Middle frontal gyrus (tissue), 1 donor: ENCODE results near the gene NF2.
A peak's percentile ranks its signal among the peaks of the same experiment; 100 is the strongest.
"Not testable (repeated sequence)": the region's sequence is repeated elsewhere in the genome, so short reads cannot be mapped to it uniquely, and the experiment has no call there.

Source experiments
- DNase-seq: peaks from one replicate; pipeline ENCODE4 v3.0.0-alpha.2; 2015; ENCODE audit warnings: low spot score; ENCODE audit errors: extremely low spot score

Gene NF2

DNA sequence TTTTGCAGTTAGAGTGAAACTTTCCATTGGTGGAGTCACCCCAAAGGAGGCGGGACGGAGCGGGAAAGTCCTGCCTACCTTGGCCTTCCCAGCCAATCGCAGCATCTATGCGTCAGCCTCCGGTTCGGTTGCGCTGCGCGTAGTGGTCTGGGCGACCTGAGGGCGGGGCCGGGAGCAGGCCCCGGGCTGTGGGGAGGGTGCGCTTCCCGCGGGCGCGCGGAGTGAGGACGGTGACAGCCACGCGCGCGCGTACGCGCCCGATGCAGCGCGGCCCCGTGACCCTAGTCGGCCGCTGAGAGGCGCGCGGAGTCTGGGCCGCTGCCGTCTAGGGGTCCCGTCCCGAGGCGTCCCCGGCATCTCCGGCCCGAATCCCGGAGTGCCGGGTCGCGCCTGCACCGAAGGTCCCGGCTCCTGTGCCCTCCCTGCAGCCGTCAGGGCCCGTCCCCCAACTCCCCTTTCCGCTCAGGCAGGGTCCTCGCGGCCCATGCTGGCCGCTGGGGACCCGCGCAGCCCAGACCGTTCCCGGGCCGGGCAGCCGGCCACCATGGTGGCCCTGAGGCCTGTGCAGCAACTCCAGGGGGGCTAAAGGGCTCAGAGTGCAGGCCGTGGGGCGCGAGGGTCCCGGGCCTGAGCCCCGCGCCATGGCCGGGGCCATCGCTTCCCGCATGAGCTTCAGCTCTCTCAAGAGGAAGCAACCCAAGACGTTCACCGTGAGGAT, at the start of gene NF2:
NF2 (plus strand) TSS at position 276 of the 718 bp plus-strand sequence; CDS start at position 642, 366 bp downstream.
- DNase-seq, result peak; percentile 99

- no peak for DNase-seq
Measured at GRCh38 chr22:29555065-29555644, 48.3 kb upstream of the NF2 start.

- DNase-seq, result no peak
Measured at GRCh38 chr22:29559030-29559429, 44.4 kb upstream of the NF2 start.

DNA sequence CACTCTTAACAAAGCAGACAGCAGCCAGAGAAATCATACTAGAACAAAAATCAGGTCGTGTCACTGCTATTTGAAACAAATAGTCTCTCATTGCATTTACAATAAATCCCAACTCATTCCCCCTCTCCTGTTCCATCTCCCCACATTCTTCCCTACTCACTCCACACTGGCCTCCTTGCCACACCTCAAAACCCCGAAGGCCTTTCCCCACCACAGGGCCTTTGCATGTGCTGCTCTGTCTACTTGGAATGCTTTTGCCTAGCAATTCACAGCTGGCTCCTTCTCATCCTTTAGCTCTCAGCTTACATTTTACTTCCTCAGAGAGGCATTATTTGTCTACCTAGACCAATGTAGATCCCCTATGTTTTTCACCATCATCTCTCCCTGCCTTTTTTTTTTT, 43.6 kb upstream of the NF2 start:
- DNase-seq, result no peak

DNA sequence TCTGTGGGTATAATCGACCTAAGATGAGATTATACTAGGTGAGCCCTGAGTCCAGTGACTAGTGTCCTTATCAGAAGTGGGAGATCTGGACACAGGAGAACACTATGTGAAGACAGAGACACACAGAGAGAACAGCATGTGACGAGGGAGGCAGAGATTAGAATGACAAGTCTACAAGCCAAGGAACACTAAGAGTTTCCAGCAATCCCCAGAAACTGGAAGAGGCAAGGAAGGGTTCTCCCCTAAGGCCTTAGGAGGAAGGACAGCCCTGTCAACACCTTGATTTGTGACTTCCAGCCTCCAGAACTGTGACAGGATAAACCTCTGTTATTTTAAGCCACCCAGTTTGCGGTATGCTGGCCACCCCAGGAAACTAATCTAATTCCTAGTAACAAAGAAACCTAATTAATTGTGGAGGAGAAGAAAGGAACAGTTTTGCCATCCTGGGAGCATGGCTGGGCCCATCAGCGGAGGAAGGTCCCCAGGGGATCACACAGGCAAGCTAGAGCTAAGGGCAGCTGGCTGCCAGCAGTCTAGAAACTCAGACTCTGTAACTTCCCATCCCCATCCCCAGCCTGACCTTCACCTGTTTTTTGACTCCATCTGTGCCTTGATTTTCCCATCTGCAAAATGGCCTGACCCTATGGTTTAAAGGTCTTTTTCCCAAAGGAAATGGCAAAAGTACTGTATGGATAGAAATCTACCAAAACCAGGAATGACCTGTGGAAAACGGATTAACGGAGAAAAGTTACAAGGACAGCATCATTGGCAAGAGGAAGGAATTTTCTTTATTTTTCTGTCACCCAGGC, 39.6 kb upstream of the NF2 start:
- no peak for DNase-seq

GRCh38 chr22:29566513-29566912, 36.9 kb upstream of the NF2 start:
- not testable (repeated sequence) for DNase-seq

DNA sequence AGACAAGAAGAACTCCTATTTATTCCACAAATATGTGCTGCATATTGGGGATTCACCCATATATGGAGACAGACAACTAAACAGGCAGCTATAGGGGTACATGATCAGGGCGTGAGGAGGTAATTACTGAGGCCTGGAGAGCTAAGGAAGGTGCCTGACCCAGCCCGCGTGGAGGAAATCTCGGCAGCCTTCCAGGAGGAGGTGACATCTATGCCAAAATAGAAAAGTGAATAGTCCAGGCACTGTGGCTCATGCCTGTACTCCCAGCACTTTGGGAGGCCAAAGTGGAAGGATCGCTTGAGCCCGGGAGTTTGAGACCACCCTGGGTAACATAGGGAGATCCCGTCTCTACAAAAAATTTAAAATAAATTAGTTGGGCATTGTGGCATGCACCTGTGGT, 36.1 kb upstream of the NF2 start:
- no peak for DNase-seq

GRCh38 chr22:29569011-29569678, 34.3 kb upstream of the NF2 start:
- DNase-seq, result no peak

DNA sequence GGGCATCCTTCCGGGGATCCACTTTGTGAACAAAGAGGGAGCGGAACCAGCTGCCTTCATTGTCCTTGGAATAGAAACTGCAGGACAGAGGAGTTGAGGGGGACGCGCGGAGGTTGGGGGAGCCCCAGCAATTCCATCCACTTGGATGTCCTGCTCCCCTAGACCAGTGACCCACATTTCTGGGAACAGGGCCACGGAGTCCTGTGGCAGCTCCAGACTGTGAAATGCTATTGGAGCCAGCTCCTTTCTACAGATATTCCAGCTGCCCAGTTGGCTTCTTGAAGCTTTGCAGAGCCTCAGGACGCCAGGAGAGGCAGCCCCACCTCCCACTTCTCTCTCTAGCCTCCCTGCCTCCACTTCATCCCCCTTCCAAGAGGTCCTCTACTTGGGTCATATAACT, 33.0 kb upstream of the NF2 start:
- DNase-seq, result no peak

- no peak for DNase-seq
Measured at GRCh38 chr22:29570912-29571549, 32.4 kb upstream of the NF2 start.

GRCh38 chr22:29574762-29575450, 28.5 kb upstream of the NF2 start:
- no peak for DNase-seq

DNA sequence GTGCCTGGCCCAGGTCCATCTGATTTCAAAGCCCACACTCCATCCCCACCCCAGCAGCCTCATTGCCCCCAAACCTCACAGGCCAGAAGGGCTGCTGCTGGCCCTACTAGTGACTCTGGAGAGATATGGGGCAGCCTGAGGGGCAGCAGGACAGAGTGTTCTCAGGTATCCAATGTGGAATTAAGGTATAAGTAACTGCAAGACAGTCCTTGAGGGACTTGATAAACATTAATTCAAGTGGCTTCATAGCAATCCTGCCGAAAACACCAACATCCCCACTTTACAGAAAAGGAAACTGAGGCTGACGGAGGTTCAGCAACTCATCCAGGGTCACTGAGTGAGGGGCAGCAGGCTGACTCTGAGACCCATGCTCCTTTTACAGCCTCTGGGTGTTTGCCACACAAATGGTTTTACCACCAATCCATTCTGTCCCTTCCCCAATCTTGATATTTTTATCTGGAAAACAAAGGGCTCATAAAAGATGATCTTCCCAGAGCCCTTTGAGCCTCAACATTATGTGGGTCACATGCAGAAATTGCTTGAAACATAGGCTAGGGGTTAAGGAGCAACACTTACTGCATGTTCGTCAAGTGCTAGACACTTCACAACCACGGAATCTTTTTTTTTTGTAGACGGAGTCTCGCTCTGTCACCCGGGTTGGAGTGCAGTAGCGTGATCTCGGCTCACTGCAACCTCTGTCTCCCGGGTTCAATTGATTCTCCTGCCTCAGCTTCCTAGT, 24.8 kb upstream of the NF2 start:
- no peak for DNase-seq

GRCh38 chr22:29580200-29580810, 23.1 kb upstream of the NF2 start:
- DNase-seq, result no peak

DNA sequence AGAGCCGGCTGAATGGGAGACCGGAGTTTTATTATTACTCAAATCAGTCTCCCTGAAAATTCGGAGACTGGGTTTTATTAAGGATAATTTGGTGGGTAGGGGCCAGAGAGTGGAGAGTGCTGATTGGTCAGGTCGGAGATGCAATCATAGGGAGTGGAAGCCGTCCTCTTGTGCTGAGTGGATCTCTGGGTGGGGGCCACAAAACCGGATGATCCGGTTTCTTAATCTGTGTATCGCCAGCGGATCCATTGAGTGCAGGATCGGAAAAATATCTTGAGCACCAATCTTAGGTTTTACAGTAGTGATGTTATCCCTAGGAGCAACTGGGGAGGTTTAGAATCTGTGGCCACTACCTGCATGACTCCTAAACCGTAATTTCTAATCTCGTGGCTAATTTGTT, 21.6 kb upstream of the NF2 start:
- DNase-seq, result no peak

- DNase-seq, result no peak
Measured at GRCh38 chr22:29584975-29585374, 18.5 kb upstream of the NF2 start.

GRCh38 chr22:29586193-29586705, 17.2 kb upstream of the NF2 start:
- not testable (repeated sequence) for DNase-seq

DNA sequence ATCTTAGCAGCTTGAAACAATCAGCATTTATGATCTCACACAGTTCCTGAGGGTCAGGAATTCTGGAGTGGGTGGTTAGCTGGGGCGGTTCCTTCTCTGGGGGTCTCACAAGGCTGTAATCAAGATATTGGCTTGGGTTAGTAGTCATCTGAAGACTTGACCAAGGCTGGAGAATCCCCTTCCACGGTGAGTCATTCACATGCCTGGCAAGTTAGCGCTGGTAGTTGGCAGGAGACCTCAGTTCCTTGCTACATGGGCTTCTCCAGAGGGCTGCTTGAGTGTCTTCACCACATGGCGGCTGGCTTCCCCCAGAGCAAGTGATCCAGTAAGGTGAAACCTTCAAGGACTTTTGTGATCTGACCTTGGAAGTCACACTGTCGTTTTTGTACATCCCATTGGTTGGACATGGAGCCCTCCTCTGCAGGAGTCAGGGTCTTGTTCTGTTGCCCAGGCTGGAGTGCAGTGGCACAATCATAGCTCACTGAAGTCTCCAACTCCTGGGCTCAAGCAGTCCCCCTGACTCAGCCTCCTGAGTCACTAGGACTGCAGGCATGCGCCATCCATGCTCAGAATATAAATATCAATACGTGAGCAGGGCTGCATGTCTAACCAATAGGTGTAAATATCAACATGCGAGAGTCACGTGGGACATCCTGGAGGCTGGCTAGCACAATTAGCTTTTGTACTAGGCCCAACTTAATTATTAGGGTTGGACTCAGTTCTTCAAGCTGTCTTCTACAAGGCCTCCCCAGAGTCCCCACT, 15.3 kb upstream of the NF2 start:
- DNase-seq, result no peak

- DNase-seq, result no peak
Measured at GRCh38 chr22:29593923-29594322, 9.5 kb upstream of the NF2 start.

DNA sequence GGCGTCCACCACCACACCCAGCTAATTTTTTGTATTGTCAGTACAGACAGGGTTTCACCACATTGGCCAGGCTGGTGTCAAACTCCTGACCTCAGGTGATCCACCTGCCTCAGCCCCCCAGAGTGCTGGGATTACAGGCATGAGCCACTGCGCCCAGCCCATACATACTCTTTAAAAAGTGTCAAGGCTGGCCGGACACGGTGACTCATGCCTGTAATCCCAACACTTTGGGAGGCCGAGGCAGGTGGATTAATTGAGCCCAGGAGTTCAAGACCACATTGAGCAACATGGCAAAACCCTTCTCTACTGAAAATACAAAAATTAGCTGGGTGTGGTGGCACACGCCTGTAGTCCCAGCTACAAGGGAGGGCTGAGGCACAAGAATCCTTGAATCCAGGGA, 9.0 kb upstream of the NF2 start:
- DNase-seq, result not testable (repeated sequence)
